Dendritic cell treated with granulocyte-macrophage colony-stimulating factor and Interleukin-4, amounts not matched to agents 40 ng/mL and 50 ng/mL, for 4 days (primary cell): ENCODE measurements around the gene ZNF563.
"Not testable (repeated sequence)": the region's sequence is repeated elsewhere in the genome, so short reads cannot be mapped to it uniquely, and the experiment has no call there.

Experiments
- H3K27ac Mint-ChIP-seq: one replicate; pipeline ENCODE4 v1.8.0; 2022; ENCODE audit warnings: mild to moderate bottlenecking, mixed read lengths
- H3K27me3 Mint-ChIP-seq: one replicate; pipeline ENCODE4 v1.8.0; 2022; ENCODE audit warnings: mild to moderate bottlenecking, mixed read lengths
- H3K36me3 Mint-ChIP-seq: one replicate; pipeline ENCODE4 v1.8.0; 2022; ENCODE audit warnings: low read depth, mixed read lengths
- H3K4me1 Mint-ChIP-seq: one replicate; pipeline ENCODE4 v1.8.0; 2022; ENCODE audit warnings: low read depth, mixed read lengths
- H3K4me3 Mint-ChIP-seq: one replicate; pipeline ENCODE4 v1.8.0; 2022; ENCODE audit warnings: mild to moderate bottlenecking, moderate library complexity, mixed read lengths
- H3K9me3 Mint-ChIP-seq: one replicate; pipeline ENCODE4 v1.8.0; 2022; ENCODE audit warnings: mixed read lengths
- intact Hi-C: fragments of 100-400 bp; cut with micrococcal nuclease; formaldehyde crosslinking; loops from one replicate; pipeline ENCODE4 v1.15.0; 2022

The ZNF563 gene

GRCh38 chr19:12331211-12331941 is 2.1 kb downstream of the ZNF563 start:
- Mint-ChIP-seq H3K27me3 (no peaks in the 10 kb centered on the region), H3K9me3 (peaks cover 8% of the 10 kb centered on the region), H3K27ac (peak overlapping the region; percentile 96), H3K4me3 (peak overlapping the region; percentile 57), H3K4me1 (peaks cover 26% of the 10 kb centered on the region), H3K36me3 (peaks cover 16% of the 10 kb centered on the region)
- intact Hi-C loops, result loop anchor here (5.0 kb wide), 1 partner anchor 39 kb away; the partner anchor contains the start of gene ZNF44

GRCh38 chr19:12330340-12330739 is 3.1 kb downstream of the ZNF563 start:
- intact Hi-C loops, result loop anchor here (5.0 kb wide), 1 partner anchor 38 kb away; the partner anchor contains the start of gene ZNF44
- Mint-ChIP-seq H3K9me3 (peaks cover 19% of the 10 kb centered on the region), H3K27me3 (no peaks in the 10 kb centered on the region), H3K36me3 (peaks cover 23% of the 10 kb centered on the region), H3K4me3 (no peak overlapping the region), H3K27ac (no peak overlapping the region), H3K4me1 (peaks cover 26% of the 10 kb centered on the region)

- no peak overlapping the region for H3K4me3 Mint-ChIP-seq
- H3K27me3 Mint-ChIP-seq, result no peaks in the 10 kb centered on the region
- H3K27ac Mint-ChIP-seq, result no peak overlapping the region
- intact Hi-C loops, result no loop called here
- no peaks in the 10 kb centered on the region for H3K4me1 Mint-ChIP-seq
- peaks cover 48% of the 10 kb centered on the region for H3K9me3 Mint-ChIP-seq
- H3K36me3 Mint-ChIP-seq, result peaks cover 58% of the 10 kb centered on the region
Measured at GRCh38 chr19:12325690-12326089, 7.7 kb downstream of the ZNF563 start.

GRCh38 chr19:12318782-12319413 is 14.5 kb downstream of the ZNF563 start:
- intact Hi-C loops, result no loop called here
- Mint-ChIP-seq H3K4me1 (no peaks in the 10 kb centered on the region), H3K27ac (no peak overlapping the region), H3K27me3 (no peaks in the 10 kb centered on the region), H3K36me3 (peaks cover 74% of the 10 kb centered on the region), H3K4me3 (no peak overlapping the region), H3K9me3 (peaks cover 83% of the 10 kb centered on the region)

GRCh38 chr19:12314553-12314952 is 18.9 kb downstream of the ZNF563 start:
- Mint-ChIP-seq H3K4me1 (no peaks in the 10 kb centered on the region), H3K9me3 (peaks cover 59% of the 10 kb centered on the region), H3K27ac (no peak overlapping the region), H3K36me3 (peaks cover 30% of the 10 kb centered on the region), H3K4me3 (no peak overlapping the region), H3K27me3 (no peaks in the 10 kb centered on the region)
- intact Hi-C loops, result no loop called here

GRCh38 chr19:12308891-12309290 is 24.5 kb downstream of the ZNF563 start:
- H3K27ac Mint-ChIP-seq, H3K4me3 Mint-ChIP-seq, H3K27me3 Mint-ChIP-seq, intact Hi-C loops, H3K36me3 Mint-ChIP-seq, H3K4me1 Mint-ChIP-seq: not testable (repeated sequence)
- H3K9me3 Mint-ChIP-seq, result peaks cover 37% of the 10 kb centered on the region

- intact Hi-C loops, result loop anchor here (2.0 kb wide), 2 partner anchors 132 to 146 kb away; partner anchors contain the start of genes ZNF136 and ZNF443
- Mint-ChIP-seq H3K9me3 (no peaks in the 10 kb centered on the region), H3K4me1 (peaks cover 21% of the 10 kb centered on the region), H3K27me3 (peaks cover 5% of the 10 kb centered on the region), H3K4me3 (peak overlapping the region; percentile 100), H3K27ac (peak overlapping the region; percentile 92), H3K36me3 (peaks cover 25% of the 10 kb centered on the region)
Measured at GRCh38 chr19:12295191-12295590, 38.2 kb downstream of the ZNF563 start.

GRCh38 chr19:12294249-12295158 is 38.9 kb downstream of the ZNF563 start, which contains the start of gene ZNF44:
Gene ZNF44 (minus strand): TSS chr19:12294883. CDS start chr19:12294694, 189 bp downstream.
- H3K36me3 Mint-ChIP-seq, result peaks cover 32% of the 10 kb centered on the region
- H3K4me3 Mint-ChIP-seq, result peak within 1 kb of the TSS; percentile 100
- intact Hi-C loops, result loop anchor here (1.0 to 5.0 kb wide), 4 partner anchors 38 to 146 kb away; partner anchors contain the start of genes ZNF136, ZNF442, ZNF443 and ZNF563
- peaks cover 5% of the 10 kb centered on the region for H3K27me3 Mint-ChIP-seq
- no peaks in the 10 kb centered on the region for H3K9me3 Mint-ChIP-seq
- H3K4me1 Mint-ChIP-seq, result peaks cover 26% of the 10 kb centered on the region
- peak within 1 kb of the TSS; percentile 92 for H3K27ac Mint-ChIP-seq

- Mint-ChIP-seq H3K9me3 (no peaks in the 10 kb centered on the region), H3K4me1 (peaks cover 33% of the 10 kb centered on the region), H3K36me3 (peaks cover 39% of the 10 kb centered on the region), H3K27ac (peak overlapping the region; percentile 92), H3K27me3 (peaks cover 5% of the 10 kb centered on the region), H3K4me3 (peak overlapping the region; percentile 100)
- intact Hi-C loops, result loop anchor here (1.0 to 5.0 kb wide), 4 partner anchors 38 to 147 kb away; partner anchors contain the start of genes ZNF136, ZNF442, ZNF443 and ZNF563
Measured at GRCh38 chr19:12293777-12294248, 39.6 kb downstream of the ZNF563 start.

- intact Hi-C loops, result loop anchor here (5.0 kb wide), 1 partner anchor 43 kb away; the partner anchor contains the start of gene ZNF563
- Mint-ChIP-seq H3K27ac (no peak overlapping the region), H3K4me1 (peaks cover 30% of the 10 kb centered on the region), H3K36me3 (peaks cover 73% of the 10 kb centered on the region), H3K27me3 (no peaks in the 10 kb centered on the region), H3K9me3 (peaks cover 19% of the 10 kb centered on the region), H3K4me3 (no peak overlapping the region)
Measured at GRCh38 chr19:12289790-12290065, 43.7 kb downstream of the ZNF563 start.

- Mint-ChIP-seq H3K9me3 (peaks cover 31% of the 10 kb centered on the region), H3K27ac (no peak overlapping the region), H3K4me3 (no peak overlapping the region), H3K4me1 (peaks cover 19% of the 10 kb centered on the region), H3K36me3 (peaks cover 73% of the 10 kb centered on the region), H3K27me3 (no peaks in the 10 kb centered on the region)
- intact Hi-C loops, result no loop called here
Measured at GRCh38 chr19:12287958-12288500, 45.4 kb downstream of the ZNF563 start.

- Mint-ChIP-seq H3K27ac (no peak overlapping the region), H3K4me3 (no peak overlapping the region), H3K27me3 (no peaks in the 10 kb centered on the region), H3K36me3 (peaks cover 87% of the 10 kb centered on the region), H3K4me1 (peaks cover 9% of the 10 kb centered on the region), H3K9me3 (peaks cover 61% of the 10 kb centered on the region)
- intact Hi-C loops, result no loop called here
Measured at GRCh38 chr19:12284631-12285030, 48.8 kb downstream of the ZNF563 start.

- intact Hi-C loops, result no loop called here
- Mint-ChIP-seq H3K27me3 (no peaks in the 10 kb centered on the region), H3K4me3 (no peak overlapping the region), H3K9me3 (peaks cover 65% of the 10 kb centered on the region), H3K27ac (no peak overlapping the region), H3K36me3 (peaks cover 87% of the 10 kb centered on the region), H3K4me1 (peaks cover 5% of the 10 kb centered on the region)
Measured at GRCh38 chr19:12284226-12284625, 49.2 kb downstream of the ZNF563 start.
